Activated naive CD8-positive, alpha-beta T cell (primary cell): ENCODE results near the gene TMEM223.

Experiments used
- H3K27ac Mint-ChIP-seq: one replicate; pipeline ENCODE4 v1.8.0; 2021; ENCODE audit warnings: mixed read lengths
- H3K27me3 Mint-ChIP-seq: one replicate; pipeline ENCODE4 v1.8.0; 2021; ENCODE audit warnings: mixed read lengths
- H3K36me3 Mint-ChIP-seq: one replicate; pipeline ENCODE4 v1.8.0; 2021; ENCODE audit warnings: mixed read lengths
- H3K4me1 Mint-ChIP-seq: one replicate; pipeline ENCODE4 v1.8.0; 2021; ENCODE audit warnings: low read depth, mixed read lengths
- H3K4me3 Mint-ChIP-seq: one replicate; pipeline ENCODE4 v1.8.0; 2021; ENCODE audit warnings: mild to moderate bottlenecking, mixed read lengths
- H3K9me3 Mint-ChIP-seq: one replicate; pipeline ENCODE4 v1.8.0; 2021; ENCODE audit warnings: low read depth, mixed read lengths

Gene TMEM223

GRCh38 chr11:62810748-62811147 lies 18.9 kb upstream of the TMEM223 start:
- H3K27me3 Mint-ChIP-seq = no peaks in the 10 kb centered on the region
- H3K4me1 Mint-ChIP-seq = peaks cover 13% of the 10 kb centered on the region
- H3K9me3 Mint-ChIP-seq = no peaks in the 10 kb centered on the region
- peak overlapping the region; percentile 80 for H3K27ac Mint-ChIP-seq
- H3K4me3 Mint-ChIP-seq = no peak overlapping the region
- H3K36me3 Mint-ChIP-seq = peaks cover 2% of the 10 kb centered on the region

- Mint-ChIP-seq H3K4me1 (peaks cover 33% of the 10 kb centered on the region), H3K9me3 (no peaks in the 10 kb centered on the region), H3K4me3 (peak overlapping the region; percentile 99), H3K36me3 (peaks cover 2% of the 10 kb centered on the region), H3K27ac (no peak overlapping the region), H3K27me3 (no peaks in the 10 kb centered on the region)
Observed at GRCh38 chr11:62806611-62807121, 14.9 kb upstream of the TMEM223 start.

GRCh38 chr11:62805961-62806441 lies 14.2 kb upstream of the TMEM223 start:
- Mint-ChIP-seq H3K36me3 (peaks cover 2% of the 10 kb centered on the region), H3K9me3 (no peaks in the 10 kb centered on the region), H3K4me3 (peak overlapping the region; percentile 99), H3K27ac (peak overlapping the region; percentile 99), H3K27me3 (no peaks in the 10 kb centered on the region), H3K4me1 (peaks cover 31% of the 10 kb centered on the region)

GRCh38 chr11:62805076-62805892 lies 13.5 kb upstream of the TMEM223 start, which contains the start of gene NXF1:
TSS of gene NXF1 (minus strand) at chr11:62805440. CDS start at chr11:62805356, 84 bp downstream.
- Mint-ChIP-seq H3K4me1 (peaks cover 29% of the 10 kb centered on the region), H3K27ac (peak within 1 kb of the TSS; percentile 99), H3K27me3 (no peaks in the 10 kb centered on the region), H3K9me3 (no peaks in the 10 kb centered on the region), H3K4me3 (peak within 1 kb of the TSS; percentile 99), H3K36me3 (peaks cover 2% of the 10 kb centered on the region)

GRCh38 chr11:62804310-62805075 lies 12.7 kb upstream of the TMEM223 start:
- H3K4me3 Mint-ChIP-seq = peak overlapping the region; percentile 99
- H3K27me3 Mint-ChIP-seq = no peaks in the 10 kb centered on the region
- H3K4me1 Mint-ChIP-seq = peaks cover 29% of the 10 kb centered on the region
- H3K27ac Mint-ChIP-seq = peak overlapping the region; percentile 98
- no peaks in the 10 kb centered on the region for H3K9me3 Mint-ChIP-seq
- H3K36me3 Mint-ChIP-seq = peaks cover 2% of the 10 kb centered on the region

GRCh38 chr11:62801071-62801470 lies 9.3 kb upstream of the TMEM223 start:
- H3K27me3 Mint-ChIP-seq = no peaks in the 10 kb centered on the region
- H3K9me3 Mint-ChIP-seq = no peaks in the 10 kb centered on the region
- H3K36me3 Mint-ChIP-seq = no peaks in the 10 kb centered on the region
- H3K27ac Mint-ChIP-seq = peak overlapping the region; percentile 46
- H3K4me3 Mint-ChIP-seq = no peak overlapping the region
- peaks cover 24% of the 10 kb centered on the region for H3K4me1 Mint-ChIP-seq

- no peaks in the 10 kb centered on the region for H3K27me3 Mint-ChIP-seq
- no peak overlapping the region for H3K4me3 Mint-ChIP-seq
- H3K36me3 Mint-ChIP-seq = peaks cover 2% of the 10 kb centered on the region
- no peak overlapping the region for H3K27ac Mint-ChIP-seq
- peaks cover 21% of the 10 kb centered on the region for H3K4me1 Mint-ChIP-seq
- no peaks in the 10 kb centered on the region for H3K9me3 Mint-ChIP-seq
Observed at GRCh38 chr11:62799486-62799885, 7.7 kb upstream of the TMEM223 start.

- no peak overlapping the region for H3K27ac Mint-ChIP-seq
Observed at GRCh38 chr11:62796281-62796680, 4.5 kb upstream of the TMEM223 start.

GRCh38 chr11:62794201-62794775 lies 2.5 kb upstream of the TMEM223 start:
- H3K36me3 Mint-ChIP-seq = peaks cover 7% of the 10 kb centered on the region
- H3K27me3 Mint-ChIP-seq = no peaks in the 10 kb centered on the region
- H3K4me3 Mint-ChIP-seq = no peak overlapping the region
- H3K9me3 Mint-ChIP-seq = no peaks in the 10 kb centered on the region
- peaks cover 32% of the 10 kb centered on the region for H3K4me1 Mint-ChIP-seq
- peak overlapping the region; percentile 78 for H3K27ac Mint-ChIP-seq

More at GRCh38 chr11:62796281-62796680, 4.5 kb upstream of the TMEM223 start:
- H3K36me3 Mint-ChIP-seq = peaks cover 5% of the 10 kb centered on the region
- H3K4me3 Mint-ChIP-seq = no peak overlapping the region
- no peaks in the 10 kb centered on the region for H3K27me3 Mint-ChIP-seq
- no peaks in the 10 kb centered on the region for H3K9me3 Mint-ChIP-seq
- H3K4me1 Mint-ChIP-seq = peaks cover 16% of the 10 kb centered on the region

GRCh38 chr11:62792202-62792575 lies 383 bp upstream of the TMEM223 start:
- Mint-ChIP-seq H3K9me3 (no peaks in the 10 kb centered on the region), H3K27ac (peak overlapping the region; percentile 90), H3K4me1 (peaks cover 45% of the 10 kb centered on the region), H3K27me3 (no peaks in the 10 kb centered on the region), H3K4me3 (peak overlapping the region; percentile 89), H3K36me3 (peaks cover 8% of the 10 kb centered on the region)

- H3K4me3 Mint-ChIP-seq = peak overlapping the region; percentile 89
- no peaks in the 10 kb centered on the region for H3K27me3 Mint-ChIP-seq
- H3K4me1 Mint-ChIP-seq = peaks cover 51% of the 10 kb centered on the region
- H3K27ac Mint-ChIP-seq = peak overlapping the region; percentile 88
- peaks cover 7% of the 10 kb centered on the region for H3K36me3 Mint-ChIP-seq
- no peaks in the 10 kb centered on the region for H3K9me3 Mint-ChIP-seq
Observed at GRCh38 chr11:62789576-62789975, 2.2 kb downstream of the TMEM223 start.

- Mint-ChIP-seq H3K4me1 (peaks cover 47% of the 10 kb centered on the region), H3K4me3 (peak overlapping the region; percentile 89), H3K36me3 (peaks cover 3% of the 10 kb centered on the region), H3K9me3 (no peaks in the 10 kb centered on the region), H3K27me3 (no peaks in the 10 kb centered on the region), H3K27ac (peak overlapping the region; percentile 88)
Observed at GRCh38 chr11:62788991-62789390, 2.8 kb downstream of the TMEM223 start.

GRCh38 chr11:62787005-62787759 lies 4.6 kb downstream of the TMEM223 start, which contains the start of gene TMEM179B:
TSS of gene TMEM179B (plus strand) at chr11:62787402. CDS start at chr11:62787432, 30 bp downstream.
- Mint-ChIP-seq H3K4me1 (peaks cover 41% of the 10 kb centered on the region), H3K4me3 (peak within 1 kb of the TSS; percentile 89), H3K36me3 (peaks cover 3% of the 10 kb centered on the region), H3K27ac (peak within 1 kb of the TSS; percentile 92), H3K27me3 (no peaks in the 10 kb centered on the region), H3K9me3 (no peaks in the 10 kb centered on the region)
